GM21360 (cell line): Measurements from ENCODE around the gene NRBP1.

Source experiments
- ATAC-seq: cut with Tn5 transposase; IDR thresholded peaks from one replicate; pipeline ENCODE4 v1.9.1; 2021; ENCODE audit warnings: mild to moderate bottlenecking, moderate library complexity; ENCODE audit not compliant: unreplicated experiment

The NRBP1 gene

GRCh38 chr2:27489498-27490397 is 61.3 kb downstream of the NRBP1 start, which contains the start of gene IFT172:
TSS of gene IFT172 (minus strand) at chr2:27489743. CDS start at chr2:27489653, 90 bp downstream.
- ATAC-seq: peak; percentile 95
